ENCODE results near the gene RNF112. TPM values are rescaled to one million over a fixed set of nuclear protein-coding genes. Genes with fewer than 3 reads are reported as not detected.

Gene RNF112
- total RNA-seq, 1 experiment from 2014 or later = 4.9 TPM

- Mint-ChIP-seq H3K9me3 (0 out of 2 replicates have a peak, but pooled peaks cover 5% of the 10 kb centered on the region), H3K27ac (peak overlapping the region; percentile 92), H3K27me3 (ENCODE audit: low read depth) (no peaks in the 10 kb centered on the region), H3K4me1 (peaks cover 33% of the 10 kb centered on the region), H3K4me3 (no peak overlapping the region), H3K36me3 (peaks cover 5% of the 10 kb centered on the region; the same call in 1 of the 2 replicates)
- no peak for DNase-seq (ENCODE audit: low spot score)
- peak; percentile 88 for ATAC-seq
- no peak for TF ChIP-seq ETV6 (CRISPR knock-in tag; IDR thresholded peaks at IDR 0.05)
- TF ChIP-seq ATF2 (CRISPR knock-in tag; IDR thresholded peaks at IDR 0.05; ENCODE audit: borderline replicate concordance, low read depth) = no peak
- no peak for TF ChIP-seq ZNF425 (CRISPR knock-in tag; conservative IDR thresholded peaks at IDR 0.05)
- TF ChIP-seq E2F4 (CRISPR knock-in tag; IDR thresholded peaks at IDR 0.05; ENCODE audit: borderline replicate concordance, low read depth) = no peak
- no peak for TF ChIP-seq SOX15 (CRISPR knock-in tag; IDR thresholded peaks at IDR 0.05)
- TF ChIP-seq ZNF317 (CRISPR knock-in tag; IDR thresholded peaks at IDR 0.05; ENCODE audit: borderline replicate concordance, low read depth) = no peak
- TF ChIP-seq ZNF416 (CRISPR knock-in tag; IDR thresholded peaks at IDR 0.05) = no peak
- TF ChIP-seq SMAD4 (CRISPR knock-in tag; IDR thresholded peaks at IDR 0.05) = no peak
- TF ChIP-seq HMGXB4 (CRISPR knock-in tag; IDR thresholded peaks at IDR 0.05) = no peak
- TF ChIP-seq RELA (CRISPR knock-in tag; IDR thresholded peaks at IDR 0.05; ENCODE audit: borderline replicate concordance) = no peak
- no peak for TF ChIP-seq TEAD4 (CRISPR knock-in tag; IDR thresholded peaks at IDR 0.05)
- no peak for TF ChIP-seq NFYB (CRISPR knock-in tag; conservative IDR thresholded peaks at IDR 0.05; ENCODE audit: low read depth)
- no peak for TF ChIP-seq IRF2 (CRISPR knock-in tag; IDR thresholded peaks at IDR 0.05; ENCODE audit: borderline replicate concordance, low read depth)
- no peak for TF ChIP-seq ZBTB21 (CRISPR knock-in tag; IDR thresholded peaks at IDR 0.05; ENCODE audit: borderline replicate concordance)
- TF ChIP-seq ZNF232 (CRISPR knock-in tag; IDR thresholded peaks at IDR 0.05) = no peak
- no peak for TF ChIP-seq PREB (CRISPR knock-in tag; IDR thresholded peaks at IDR 0.05; ENCODE audit: borderline replicate concordance)
- TF ChIP-seq ZNF138 (CRISPR knock-in tag; conservative IDR thresholded peaks at IDR 0.05) = no peak
- TF ChIP-seq ZBTB43 (CRISPR knock-in tag; IDR thresholded peaks at IDR 0.05) = no peak
- POLR2A ChIA-PET = interaction anchor here (0.6 kb wide), 1 partner anchor 141 kb away, joined by 3 read pairs; no protein-coding TSS in a partner anchor
- CTCF ChIA-PET = interaction anchor here (1.2 to 2.7 kb wide), 2 partner anchors 21 to 32 kb away, joined by 3 to 17 read pairs; no protein-coding TSS in a partner anchor
These were observed 15.6 kb downstream of the RNF112 start for GRCh38 chr17:19426631-19427030.
